NCI-H526 treated with DMSO at 0.1 percent for 48 hours (cell line): Measurements from ENCODE around the gene AKAP17A.
"Not testable (repeated sequence)": the region's sequence is repeated elsewhere in the genome, so short reads cannot be mapped to it uniquely, and the experiment has no call there.

ENCODE experiments used
- DNase-seq: peaks from one replicate; lab custom pipeline; 2025; lab: John Stamatoyannopoulos, UW

Gene AKAP17A, protein sequence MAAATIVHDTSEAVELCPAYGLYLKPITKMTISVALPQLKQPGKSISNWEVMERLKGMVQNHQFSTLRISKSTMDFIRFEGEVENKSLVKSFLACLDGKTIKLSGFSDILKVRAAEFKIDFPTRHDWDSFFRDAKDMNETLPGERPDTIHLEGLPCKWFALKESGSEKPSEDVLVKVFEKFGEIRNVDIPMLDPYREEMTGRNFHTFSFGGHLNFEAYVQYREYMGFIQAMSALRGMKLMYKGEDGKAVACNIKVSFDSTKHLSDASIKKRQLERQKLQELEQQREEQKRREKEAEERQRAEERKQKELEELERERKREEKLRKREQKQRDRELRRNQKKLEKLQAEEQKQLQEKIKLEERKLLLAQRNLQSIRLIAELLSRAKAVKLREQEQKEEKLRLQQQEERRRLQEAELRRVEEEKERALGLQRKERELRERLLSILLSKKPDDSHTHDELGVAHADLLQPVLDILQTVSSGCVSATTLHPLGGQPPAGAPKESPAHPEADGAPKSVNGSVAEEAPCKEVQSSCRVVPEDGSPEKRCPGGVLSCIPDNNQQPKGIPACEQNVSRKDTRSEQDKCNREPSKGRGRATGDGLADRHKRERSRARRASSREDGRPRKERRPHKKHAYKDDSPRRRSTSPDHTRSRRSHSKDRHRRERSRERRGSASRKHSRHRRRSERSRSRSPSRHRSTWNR

DNA sequence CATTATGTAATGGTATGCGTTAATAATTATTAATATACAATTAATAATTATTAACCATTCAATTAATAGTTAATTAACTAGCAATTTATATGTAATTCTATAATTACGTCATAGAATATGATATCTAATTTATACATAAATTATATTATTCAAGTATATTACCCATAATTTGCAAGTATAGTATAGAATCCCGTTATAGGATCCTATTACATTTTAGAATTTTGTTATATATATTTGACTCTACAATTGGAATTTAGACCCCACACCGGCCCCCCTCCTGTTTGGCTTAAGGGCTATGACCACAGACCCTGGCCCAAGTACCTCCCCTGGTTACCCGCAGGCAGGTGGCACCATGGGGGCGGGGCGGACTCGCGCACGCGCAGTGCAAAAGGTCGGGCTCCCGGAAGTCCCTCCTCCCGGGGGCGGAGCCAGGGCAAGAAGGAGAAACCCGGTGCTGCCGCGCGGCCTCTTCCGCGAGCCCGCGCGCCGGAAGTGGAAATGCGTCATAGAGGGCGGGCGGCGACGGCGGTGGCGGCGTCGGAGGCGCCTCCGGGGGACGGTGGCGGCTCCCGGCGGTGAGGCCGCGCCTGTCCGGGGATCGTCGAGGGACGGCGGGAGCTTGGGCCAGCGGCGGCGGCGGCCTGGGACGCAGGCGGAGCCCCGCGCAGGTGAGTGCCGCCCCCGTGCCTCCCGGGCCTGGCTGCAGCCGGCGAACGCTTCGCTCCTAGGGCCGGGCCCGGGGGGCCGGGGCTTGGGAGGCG lies at the start of gene AKAP17A:
Gene AKAP17A (plus strand): TSS at position 503 of the 761 bp plus-strand sequence. CDS start 1,859 bp downstream, outside the sequence.
- DNase-seq = peak; percentile 93

DNA sequence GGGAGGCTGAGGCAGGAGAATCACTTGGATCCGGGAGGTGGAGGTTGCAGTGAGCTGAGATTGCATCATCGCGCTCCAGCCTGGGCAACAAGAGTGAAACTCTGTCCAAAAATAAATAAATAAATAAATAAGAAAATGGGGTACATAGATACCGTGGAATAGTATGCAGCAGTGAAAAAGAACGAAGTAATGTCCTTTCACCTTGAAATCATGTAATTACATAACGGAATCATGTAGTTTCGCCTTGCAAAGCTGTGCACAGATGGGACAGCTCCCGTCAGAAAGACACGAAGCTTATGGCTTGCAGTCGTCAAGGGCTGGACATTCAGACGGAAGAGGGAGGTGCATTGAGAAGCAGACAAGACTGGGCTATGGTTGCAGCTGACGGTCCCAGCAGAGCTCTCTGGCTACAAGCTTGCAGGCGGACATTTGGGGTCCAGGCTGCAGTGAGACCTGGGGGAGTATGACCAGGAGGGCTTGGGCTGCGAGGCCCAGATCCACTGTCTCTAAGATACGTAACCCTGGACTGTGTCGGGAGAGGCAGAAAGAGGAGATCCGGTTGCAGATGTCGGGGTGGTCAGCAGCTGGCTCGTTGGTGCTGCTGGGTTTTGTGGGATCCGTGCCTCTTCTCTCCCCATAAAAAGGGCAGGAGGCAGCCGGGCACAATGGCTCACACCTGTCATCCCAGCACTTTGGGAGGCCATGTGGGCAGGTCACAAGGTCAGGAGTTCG lies 48.2 kb upstream of the AKAP17A start:
- DNase-seq = no peak

DNA sequence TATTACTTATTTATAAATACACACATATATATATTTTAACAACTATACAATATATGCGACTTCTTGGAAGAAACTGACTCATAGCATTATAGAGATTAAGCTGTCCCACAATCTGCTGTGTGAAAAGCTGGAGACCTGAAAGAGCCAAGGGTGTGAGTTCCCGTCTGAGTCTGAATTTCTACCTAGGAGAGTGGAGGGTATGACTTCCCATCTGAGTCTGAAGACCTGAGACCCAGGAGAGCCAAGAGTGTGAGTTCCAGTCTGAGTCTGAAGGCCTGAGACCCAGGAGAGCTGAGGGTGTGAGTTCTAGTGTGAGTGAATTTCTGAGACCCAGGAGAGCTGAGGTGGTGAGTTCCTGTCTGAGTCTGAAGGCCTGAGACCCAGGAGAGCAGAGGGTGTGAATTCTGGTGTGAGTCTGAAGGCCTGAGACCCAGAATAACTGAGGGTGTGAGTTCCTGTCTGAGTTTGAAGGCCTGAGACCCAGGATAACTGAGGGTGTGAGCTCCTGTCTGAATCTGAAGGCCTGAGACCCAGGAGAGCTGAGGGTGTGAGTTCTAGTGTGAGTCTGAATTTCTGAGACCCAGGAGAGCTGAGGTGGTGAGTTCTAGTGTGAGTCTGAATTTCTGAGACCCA lies 45.5 kb upstream of the AKAP17A start:
- no peak for DNase-seq

DNA sequence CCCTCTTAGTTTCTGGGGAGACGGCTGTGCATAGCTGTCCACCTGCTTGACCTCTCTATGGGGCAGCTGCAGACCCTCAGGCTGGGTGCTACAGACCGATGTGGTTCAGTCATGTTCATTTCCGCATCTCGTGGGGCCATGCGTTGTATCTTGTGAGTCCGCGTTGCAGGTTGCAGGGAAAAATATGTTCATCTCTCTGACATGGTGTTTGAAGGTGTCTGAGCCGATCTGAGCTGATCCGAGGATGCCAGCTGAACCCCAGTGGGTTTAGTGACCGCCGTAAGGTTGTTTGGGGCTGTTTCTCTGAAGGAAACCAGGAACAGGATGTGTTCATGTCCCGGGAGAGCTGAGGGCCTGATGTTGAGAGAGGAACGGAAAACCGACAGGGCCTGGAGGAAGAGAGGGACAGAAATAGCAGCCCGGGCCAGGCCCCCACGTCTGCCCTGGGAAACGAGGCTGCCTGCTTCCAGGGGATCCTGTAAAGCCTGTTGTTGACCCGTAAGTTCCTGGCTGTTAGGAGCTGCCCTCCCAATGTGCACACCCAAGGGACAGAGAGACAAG lies 44.6 kb upstream of the AKAP17A start:
- no peak for DNase-seq

DNA sequence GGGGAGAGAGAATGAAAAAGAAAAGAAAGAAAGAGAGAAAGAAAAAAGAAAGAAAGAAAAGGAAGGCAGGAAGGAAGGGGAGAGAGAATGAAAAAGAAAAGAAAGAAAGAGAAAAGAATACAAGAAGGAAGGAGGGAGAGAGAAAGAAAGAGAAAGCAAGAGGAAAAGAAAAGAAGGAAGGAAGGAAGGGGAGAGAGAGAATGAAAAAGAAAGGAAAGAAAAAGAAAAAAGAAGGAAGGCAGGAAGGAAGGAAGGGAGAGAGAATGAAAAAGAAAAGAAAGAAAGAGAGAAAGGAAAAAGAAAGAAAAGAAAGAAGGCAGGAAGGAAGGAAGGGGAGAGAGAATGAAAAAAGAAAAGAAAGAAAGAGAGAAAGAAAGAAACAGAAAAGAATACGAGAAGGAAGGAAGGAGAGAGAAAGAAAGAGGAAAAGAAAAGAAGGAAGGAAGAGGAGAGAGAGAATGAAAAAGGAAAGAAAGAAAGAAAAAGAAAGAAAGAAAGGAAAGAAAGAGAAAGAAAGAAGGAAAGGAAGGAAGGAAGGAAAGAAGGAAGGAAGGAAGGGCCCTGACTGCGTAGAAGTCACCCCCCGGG lies 39.4 kb upstream of the AKAP17A start:
- no peak for DNase-seq

DNA sequence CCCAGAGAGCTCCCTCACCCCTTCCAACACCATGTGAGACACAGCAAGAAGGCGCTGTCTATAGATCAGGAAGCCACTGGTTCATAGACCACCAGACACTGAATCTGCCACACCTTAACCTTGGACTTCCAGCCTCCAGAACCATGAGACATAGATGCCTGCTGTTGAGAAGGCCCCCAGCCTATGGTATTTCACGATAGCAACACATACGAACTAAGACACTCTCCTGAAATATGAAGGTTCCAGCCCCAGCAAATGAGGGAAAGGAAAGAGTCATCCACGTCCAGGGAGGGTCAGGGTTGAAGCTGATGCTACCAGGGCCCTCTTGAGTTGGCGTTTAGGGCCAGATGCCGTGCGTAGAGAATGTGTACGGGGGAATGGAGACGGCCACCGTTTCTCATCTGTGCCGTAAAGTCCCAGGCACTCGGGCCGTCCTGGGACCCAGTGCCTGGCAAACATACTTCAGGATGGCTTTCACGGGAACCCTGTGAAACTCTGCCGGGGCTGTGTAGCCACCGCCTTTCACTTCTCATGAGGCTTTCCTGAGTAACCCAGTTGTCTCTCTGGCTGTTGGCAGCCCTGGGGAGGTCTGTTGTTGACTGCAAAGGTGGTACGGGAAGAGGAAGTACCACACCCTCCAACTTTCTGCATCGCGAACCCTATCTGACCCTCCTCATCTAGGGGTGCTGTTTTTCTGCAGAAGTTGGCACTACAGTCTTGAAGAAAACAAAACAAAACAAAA lies 36.8 kb upstream of the AKAP17A start:
- no peak for DNase-seq

DNA sequence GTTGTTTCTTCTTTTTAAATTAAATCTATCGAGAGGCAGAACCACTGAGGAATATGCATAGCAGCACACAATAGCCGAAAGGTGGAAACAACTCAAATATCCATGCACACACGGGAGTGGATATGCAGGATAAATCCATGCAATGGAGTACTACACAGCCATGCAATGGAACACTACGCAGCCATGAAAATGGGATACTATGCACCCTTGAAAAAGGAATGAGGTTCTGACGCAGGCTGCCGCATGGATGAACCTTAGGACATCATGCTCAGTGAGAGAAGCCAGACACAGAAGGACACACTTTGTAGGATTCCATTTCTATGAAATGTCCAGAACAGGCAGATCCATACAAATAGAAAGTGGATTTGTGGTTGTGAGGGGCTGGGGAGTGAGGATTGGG lies 36.0 kb upstream of the AKAP17A start:
- DNase-seq = no peak

DNA sequence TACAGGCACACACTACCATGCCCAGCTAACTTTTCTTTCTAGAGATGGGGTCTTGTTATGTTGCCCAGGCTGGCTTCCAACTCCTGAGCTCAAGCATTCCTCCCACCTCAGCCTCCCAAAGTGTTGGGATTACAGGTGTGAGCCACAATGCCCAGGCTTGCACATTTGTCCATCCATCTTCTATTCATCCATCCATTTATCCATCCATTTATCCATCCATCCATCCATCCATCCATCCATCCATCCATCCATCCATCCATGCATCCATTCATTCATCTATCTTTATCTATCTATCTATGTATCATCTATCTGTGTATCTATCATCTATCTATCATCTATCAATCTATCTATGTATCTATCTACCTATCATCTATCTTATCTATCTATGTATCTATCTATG lies 34.0 kb upstream of the AKAP17A start:
- not testable (repeated sequence) for DNase-seq

DNA sequence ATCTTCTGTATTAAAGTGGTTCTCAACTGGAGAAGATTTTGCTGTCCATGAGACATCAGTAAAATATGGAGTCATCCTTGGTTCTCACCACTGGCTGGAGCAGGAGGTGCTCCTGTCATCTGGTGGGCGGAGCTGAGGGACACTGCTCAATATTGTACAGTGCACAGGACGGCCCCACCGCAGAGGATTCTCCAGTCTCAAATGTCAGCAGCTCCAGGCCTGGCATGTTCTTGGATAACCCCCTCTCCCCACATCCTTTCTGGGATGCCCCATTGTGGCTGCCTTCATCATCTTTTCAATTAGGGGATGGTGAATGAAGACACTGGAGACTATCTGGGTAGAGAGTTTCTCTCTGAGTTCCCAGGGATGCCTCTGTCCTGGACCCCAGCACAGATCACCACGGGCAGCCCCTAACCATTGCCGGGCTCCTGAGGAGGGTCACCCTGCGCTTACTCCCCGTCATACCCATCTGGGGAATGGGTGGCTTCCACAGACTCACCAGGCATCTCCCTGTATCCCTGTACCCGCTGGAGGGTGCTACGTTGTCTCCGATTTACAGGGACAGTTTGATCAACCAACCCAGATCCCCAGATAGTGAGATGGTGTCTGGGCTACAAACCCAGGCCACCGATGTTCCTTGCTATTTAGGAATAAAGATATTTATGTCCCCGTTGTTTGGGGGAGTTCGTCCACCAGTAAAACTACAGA lies 32.5 kb upstream of the AKAP17A start:
- DNase-seq = no peak

DNA sequence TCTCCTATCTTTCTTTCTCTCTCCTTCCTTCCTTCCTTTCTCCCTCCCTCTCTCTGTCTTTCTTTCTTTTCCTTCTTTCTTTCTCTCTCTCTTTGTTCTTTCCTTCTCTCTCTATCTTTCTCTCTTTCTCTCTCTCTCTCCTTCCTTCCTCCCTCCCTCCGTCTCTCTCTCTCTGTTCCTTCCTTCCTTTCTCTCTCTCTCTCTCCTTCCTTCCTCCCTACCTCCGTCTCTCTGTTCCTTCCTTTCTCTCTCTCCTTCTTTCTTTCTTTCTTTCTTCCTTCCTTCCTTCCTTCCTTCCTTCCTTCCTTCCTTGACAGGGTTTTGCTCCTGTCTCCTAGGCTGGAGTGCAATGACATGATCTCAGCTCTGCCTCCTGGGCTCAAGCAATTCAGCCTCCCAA lies 30.2 kb upstream of the AKAP17A start:
- no peak for DNase-seq

DNA sequence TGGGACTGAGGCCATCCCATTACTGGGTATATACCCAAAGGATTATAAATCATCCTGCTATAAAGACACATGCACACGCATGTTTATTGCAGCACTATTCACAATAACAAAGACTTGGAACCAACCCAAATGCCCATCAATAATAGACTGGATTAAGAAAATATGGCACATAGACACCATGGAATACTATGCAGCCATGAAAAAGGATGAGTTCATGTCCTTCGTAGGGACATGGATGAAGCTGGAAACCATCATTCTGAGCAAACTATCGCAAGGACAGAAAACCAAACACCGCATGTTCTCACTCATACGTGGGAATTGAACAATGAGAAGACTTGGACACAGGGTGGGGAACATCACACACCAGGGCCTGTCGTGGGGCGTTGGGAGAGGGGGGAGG lies 27.3 kb upstream of the AKAP17A start:
- DNase-seq = not testable (repeated sequence)

DNA sequence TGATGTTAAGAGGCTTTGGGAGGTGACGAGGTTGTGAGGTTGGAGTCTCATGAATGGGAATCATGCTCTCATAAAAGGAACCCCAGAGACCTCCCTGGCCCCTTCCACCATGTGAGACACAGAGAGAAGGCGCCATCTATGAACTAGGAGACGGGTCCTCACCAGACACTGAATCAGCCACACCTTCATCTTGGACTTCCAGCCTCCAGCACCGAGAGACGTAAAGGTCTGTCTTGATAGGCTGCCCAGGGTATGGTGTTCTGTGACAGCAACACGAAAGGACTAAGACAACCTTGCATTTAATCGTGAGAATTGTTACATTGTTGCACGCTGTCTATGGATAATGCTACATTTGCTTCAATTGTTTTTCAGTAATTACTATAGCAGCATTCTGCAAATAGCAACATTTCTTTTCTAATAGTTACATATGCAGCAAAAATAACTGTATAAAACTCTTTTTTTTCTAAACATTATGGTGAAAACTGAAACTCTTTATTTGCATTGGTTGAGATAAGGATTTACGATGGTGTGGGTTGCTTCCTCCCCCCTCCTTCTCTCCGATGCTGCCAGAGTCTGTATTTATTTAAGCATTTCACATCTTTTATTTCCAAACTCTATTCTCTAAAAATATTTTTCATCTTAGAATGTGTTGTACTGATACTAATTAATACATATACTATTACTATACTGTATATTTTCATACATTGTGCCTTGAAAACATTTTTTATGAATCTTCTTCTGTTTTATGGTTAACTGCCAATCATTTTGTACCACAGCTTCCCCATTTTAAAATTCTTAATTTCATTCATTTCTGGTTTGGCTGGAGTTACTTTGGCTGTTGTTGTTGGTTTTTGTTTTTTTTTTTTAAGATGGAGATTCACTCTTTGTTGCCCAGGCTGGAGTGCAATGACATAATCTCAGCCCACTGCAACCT lies 26.4 kb upstream of the AKAP17A start:
- peak; percentile 11 for DNase-seq

DNA sequence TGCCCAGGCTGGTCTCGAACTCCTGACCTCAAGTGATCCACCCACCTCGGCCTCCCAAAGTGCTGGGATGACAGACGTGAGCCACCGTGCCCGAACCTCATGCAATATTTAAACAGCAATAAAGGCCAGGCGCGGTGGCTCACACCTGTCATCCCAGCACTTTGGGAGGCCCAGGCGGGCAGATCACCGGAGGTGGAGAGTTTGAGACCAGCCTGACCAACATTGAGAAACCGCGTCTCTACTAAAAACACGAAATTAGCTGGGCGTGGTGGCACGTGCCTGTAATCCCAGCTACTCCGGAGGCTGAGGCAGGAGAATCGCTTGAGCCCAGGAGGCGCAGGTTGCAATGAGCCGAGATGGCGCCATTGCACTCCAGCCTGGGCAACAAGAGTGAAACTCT lies 17.2 kb upstream of the AKAP17A start:
- DNase-seq = not testable (repeated sequence)

DNA sequence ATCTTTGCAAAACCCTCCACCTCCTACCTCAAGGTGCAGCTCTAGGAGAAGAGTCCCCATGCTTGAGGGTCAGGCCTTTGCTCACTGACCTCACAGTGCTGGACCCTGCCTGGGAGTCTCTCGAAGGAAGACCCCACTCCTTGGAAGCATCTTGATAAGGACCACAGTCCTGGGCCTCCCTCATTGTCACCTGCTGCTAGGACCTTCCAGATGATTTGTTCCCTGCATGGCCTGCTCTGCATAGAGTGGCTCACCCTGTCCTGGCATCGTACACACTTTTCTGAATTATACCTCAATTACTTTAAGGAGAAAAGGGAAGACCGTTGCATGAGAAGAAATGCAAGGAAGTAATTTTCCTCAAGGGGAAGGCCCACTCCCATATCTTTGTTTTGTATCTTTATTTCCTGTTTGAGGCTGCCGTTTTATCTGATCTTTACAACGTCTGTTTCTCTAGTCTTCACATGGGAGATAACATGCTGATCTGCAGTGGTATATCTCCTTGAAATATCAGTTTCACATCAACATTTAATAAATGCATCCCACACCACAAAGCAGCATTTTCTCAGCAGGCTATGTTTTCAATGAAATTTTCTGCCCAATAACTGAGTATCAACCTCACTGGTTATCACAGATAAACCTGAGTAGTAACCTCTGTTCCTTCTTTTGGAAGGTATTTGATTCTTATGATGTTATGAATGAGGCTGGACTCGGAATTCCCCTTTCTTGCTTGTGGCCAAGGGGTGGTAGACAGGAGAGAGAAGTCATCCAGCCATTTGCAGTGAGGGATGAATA lies 15.0 kb upstream of the AKAP17A start:
- DNase-seq = no peak

DNA sequence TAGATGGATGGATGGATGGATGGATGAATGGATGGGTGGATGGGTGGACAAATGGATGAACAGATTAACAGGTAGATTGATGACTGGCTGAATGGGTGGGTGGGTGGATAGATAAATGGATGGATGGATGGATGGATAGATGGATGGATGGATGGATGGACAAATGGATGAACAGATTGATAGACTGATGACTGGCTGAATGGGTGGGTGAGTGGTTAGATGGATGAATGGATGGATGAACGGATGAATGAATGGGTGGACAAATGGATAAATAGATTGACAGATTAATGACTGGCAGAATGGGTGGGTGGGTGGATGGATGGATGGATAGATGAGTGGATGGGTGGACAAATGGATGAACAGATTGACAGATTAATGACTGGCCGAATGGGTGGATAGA lies 13.6 kb upstream of the AKAP17A start:
- DNase-seq = no peak

DNA sequence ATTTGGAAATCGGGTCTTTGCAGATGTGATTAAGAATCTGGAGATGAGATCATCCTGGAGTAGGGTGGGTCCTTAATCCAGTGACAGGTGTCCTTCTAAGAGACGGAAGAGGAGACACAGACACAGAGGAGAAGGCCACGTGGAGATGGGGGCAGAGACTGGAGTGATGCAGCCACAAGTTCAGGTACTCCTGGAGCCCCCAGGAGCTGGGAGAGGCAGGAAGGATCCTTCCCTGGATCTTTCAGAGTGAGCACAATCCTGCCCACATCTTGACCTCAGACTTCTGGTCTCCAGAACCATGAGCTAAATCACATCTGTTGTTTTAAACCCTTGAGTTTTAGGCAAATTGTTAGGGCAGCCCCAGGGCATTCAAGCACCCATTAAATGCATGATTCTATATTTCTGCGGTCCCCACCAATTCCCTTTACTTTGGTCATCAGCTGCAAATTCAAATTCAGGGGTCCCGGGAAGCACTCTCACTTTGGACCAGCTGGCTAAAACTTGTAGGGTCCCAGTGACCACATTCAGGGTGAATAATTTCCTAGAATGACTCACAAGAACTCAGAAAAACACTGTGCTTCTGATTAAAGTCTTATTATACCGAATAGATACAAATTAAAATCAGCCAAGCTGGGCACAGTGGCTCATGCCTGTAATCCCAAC lies 12.8 kb upstream of the AKAP17A start:
- DNase-seq = no peak

DNA sequence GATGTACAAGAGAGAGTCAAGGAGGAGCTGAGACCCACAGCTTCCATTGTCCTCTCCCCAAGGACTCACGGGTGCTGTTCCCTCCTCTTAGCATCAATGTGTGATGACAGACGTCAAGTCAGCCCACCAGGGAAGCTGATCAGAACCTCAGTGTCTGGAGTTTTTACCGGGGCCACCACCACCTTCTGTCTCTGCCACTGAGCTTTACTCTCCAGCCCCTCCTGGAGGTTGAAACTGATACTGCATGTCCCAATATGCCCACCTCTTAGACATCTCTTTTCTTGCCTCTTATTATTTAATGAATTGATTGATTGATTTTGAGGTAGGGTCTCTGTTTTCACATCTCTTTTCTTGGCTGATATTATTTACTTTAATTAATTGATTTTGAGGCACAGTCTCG lies 10.3 kb upstream of the AKAP17A start:
- DNase-seq = peak; percentile 29
